Neural cell (in vitro differentiated cells): ENCODE results near the gene SIT1.

Source experiments
- POLR2AphosphoS5 ChIP-seq: IDR thresholded peaks from 2 replicates; pipeline ENCODE4 v1.6.1; 2012
- TAF1 ChIP-seq: IDR thresholded peaks from 2 replicates; pipeline ENCODE4 v1.6.1; 2012; ENCODE audit warnings: low read depth
- TF ChIP-seq, protein P1 (sequence below): fragments of 450-650 bp; IDR thresholded peaks from 2 replicates; pipeline ENCODE4 v1.5.1; 2014; ENCODE audit warnings: antibody characterized with exemption, mild to moderate bottlenecking, moderate library complexity; ENCODE audit not compliant: poor library complexity, severe bottlenecking
- TF ChIP-seq, protein P2 (sequence below): IDR thresholded peaks from 2 replicates; pipeline ENCODE4 v1.6.1; 2012; ENCODE audit warnings: borderline replicate concordance

DNA sequence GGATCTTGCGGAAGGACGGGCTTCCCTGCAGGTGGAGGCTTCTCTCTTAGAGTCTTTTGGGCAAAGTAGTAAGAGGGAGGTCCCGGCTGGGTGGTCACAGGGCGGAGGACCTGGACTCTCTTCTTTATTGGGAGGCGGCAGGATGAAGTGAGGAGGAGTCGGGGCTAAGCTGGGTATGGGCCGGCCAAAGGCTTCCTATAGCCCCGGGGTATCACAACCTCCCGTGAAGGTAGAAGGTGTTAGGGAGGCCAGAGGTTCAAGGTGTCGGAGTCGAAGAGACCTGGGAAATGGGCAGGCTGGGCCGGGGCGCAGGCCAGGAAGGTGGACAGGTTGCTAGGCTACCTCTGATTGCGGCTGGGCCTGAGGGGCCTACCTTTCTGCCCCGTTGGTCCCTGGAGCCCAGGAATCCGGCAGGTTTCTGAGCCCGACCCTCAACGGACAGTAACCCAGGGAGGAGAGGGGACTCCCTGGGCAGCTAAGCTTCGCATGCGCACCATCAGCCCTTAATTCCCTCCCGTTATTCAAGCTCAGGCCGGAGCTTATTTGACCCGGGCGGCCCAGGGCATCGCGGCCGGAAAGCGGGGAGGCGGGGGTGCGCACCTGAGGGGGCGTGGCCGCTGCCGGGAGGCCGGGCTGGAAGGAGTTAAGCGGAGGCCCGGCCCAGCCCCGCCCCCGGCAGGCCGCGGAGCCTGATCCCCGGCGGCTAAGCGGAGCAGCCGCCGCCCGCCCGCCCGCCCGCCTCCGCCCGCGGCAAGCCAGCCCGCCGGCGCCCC is 46.0 kb downstream of the SIT1 start, which contains the start of gene TESK1:
- TF ChIP-seq POLR2AphosphoS5 (no peak), TAF1 (no peak)
- TF ChIP-seq, protein P1, sequence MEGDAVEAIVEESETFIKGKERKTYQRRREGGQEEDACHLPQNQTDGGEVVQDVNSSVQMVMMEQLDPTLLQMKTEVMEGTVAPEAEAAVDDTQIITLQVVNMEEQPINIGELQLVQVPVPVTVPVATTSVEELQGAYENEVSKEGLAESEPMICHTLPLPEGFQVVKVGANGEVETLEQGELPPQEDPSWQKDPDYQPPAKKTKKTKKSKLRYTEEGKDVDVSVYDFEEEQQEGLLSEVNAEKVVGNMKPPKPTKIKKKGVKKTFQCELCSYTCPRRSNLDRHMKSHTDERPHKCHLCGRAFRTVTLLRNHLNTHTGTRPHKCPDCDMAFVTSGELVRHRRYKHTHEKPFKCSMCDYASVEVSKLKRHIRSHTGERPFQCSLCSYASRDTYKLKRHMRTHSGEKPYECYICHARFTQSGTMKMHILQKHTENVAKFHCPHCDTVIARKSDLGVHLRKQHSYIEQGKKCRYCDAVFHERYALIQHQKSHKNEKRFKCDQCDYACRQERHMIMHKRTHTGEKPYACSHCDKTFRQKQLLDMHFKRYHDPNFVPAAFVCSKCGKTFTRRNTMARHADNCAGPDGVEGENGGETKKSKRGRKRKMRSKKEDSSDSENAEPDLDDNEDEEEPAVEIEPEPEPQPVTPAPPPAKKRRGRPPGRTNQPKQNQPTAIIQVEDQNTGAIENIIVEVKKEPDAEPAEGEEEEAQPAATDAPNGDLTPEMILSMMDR, result no peak
- TF ChIP-seq, protein P2, sequence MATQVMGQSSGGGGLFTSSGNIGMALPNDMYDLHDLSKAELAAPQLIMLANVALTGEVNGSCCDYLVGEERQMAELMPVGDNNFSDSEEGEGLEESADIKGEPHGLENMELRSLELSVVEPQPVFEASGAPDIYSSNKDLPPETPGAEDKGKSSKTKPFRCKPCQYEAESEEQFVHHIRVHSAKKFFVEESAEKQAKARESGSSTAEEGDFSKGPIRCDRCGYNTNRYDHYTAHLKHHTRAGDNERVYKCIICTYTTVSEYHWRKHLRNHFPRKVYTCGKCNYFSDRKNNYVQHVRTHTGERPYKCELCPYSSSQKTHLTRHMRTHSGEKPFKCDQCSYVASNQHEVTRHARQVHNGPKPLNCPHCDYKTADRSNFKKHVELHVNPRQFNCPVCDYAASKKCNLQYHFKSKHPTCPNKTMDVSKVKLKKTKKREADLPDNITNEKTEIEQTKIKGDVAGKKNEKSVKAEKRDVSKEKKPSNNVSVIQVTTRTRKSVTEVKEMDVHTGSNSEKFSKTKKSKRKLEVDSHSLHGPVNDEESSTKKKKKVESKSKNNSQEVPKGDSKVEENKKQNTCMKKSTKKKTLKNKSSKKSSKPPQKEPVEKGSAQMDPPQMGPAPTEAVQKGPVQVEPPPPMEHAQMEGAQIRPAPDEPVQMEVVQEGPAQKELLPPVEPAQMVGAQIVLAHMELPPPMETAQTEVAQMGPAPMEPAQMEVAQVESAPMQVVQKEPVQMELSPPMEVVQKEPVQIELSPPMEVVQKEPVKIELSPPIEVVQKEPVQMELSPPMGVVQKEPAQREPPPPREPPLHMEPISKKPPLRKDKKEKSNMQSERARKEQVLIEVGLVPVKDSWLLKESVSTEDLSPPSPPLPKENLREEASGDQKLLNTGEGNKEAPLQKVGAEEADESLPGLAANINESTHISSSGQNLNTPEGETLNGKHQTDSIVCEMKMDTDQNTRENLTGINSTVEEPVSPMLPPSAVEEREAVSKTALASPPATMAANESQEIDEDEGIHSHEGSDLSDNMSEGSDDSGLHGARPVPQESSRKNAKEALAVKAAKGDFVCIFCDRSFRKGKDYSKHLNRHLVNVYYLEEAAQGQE, result no peak
